ENCODE results near the gene ALAS1.
"Not testable (repeated sequence)": the region's sequence is repeated elsewhere in the genome, so short reads cannot be mapped to it uniquely, and the experiment has no call there.

Gene ALAS1

DNA sequence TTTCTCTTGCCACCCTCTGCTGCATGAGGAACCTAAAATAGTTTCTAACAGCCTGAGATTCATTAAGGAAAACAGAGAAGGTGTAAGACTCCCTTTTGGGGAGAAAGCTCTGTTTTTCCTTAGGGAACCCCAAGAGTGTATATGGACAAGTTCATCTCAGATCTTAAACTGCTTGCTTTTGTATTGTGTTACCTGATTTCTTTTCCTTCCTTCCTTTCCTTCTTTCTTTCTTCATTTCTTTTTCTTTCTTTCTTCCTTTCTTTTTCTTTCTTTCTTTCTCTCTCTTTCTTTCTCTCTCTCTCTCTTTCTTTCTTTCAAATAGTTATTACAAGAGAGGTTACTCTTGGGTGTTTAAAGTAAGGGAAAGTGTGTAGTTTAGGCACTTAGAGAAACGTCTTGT lies 38.5 kb upstream of the ALAS1 start:
- H3K27me3 ChIP-seq (replicated peaks; ENCODE audit: control insufficient read depth, insufficient read depth, low read length, poor library complexity, severe bottlenecking): no peaks in the 10 kb centered on the region
- no peaks in the 10 kb centered on the region for H3K9me3 ChIP-seq (ENCODE audit: control insufficient read depth, low read length)
- H3K4me1 ChIP-seq (ENCODE audit: control insufficient read depth, insufficient read depth, low read length, poor library complexity, severe bottlenecking): peaks cover 4% of the 10 kb centered on the region
- H3K27ac ChIP-seq (ENCODE audit: insufficient read depth, low read length, poor library complexity, severe bottlenecking): no peak overlapping the region
- no peaks in the 10 kb centered on the region for H3K36me3 ChIP-seq (ENCODE audit: control insufficient read depth, insufficient read depth, low read length)
- H3K4me3 ChIP-seq (ENCODE audit: insufficient read depth, low read depth, low read length, poor library complexity, severe bottlenecking): no peak overlapping the region
- no peak for DNase-seq

DNA sequence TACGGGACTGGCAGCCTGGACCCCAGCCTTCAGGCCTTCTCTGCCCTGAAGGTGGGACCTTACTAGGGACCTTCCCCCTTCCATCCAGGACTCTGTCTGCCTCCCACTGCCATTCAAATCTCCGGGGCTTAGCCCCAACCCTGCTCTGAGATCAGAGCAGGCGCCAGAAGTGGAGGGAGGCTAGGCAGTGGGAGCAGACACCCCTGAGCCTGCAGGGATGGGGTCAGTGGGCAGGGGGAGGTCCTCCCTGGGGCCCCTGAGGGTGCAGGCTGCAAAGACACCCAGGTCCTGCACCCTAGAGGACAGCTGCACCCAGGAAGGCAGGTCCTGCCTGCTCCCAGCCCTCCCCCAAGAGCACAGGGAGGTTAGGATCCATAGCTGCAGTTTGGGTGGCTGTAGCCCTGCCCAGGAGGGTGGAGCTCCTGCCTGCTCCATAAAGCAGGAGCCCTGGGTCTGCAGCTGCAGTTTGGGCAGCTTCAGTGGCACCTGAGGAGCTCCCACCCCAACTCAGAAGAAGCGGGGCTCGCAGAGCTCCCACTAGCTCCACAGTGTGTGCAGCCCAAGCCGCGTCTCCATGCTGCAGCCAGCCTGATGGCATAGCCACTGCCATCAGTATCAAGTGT lies 35.6 kb upstream of the ALAS1 start:
- Histone ChIP-seq H3K4me3 (ENCODE audit: insufficient read depth, low read depth, low read length, poor library complexity, severe bottlenecking) (no peak overlapping the region), H3K9me3 (ENCODE audit: control insufficient read depth, low read length) (no peaks in the 10 kb centered on the region), H3K27me3 (replicated peaks; ENCODE audit: control insufficient read depth, insufficient read depth, low read length, poor library complexity, severe bottlenecking) (no peaks in the 10 kb centered on the region), H3K36me3 (ENCODE audit: control insufficient read depth, insufficient read depth, low read length) (no peaks in the 10 kb centered on the region), H3K4me1 (ENCODE audit: control insufficient read depth, insufficient read depth, low read length, poor library complexity, severe bottlenecking) (no peaks in the 10 kb centered on the region), H3K27ac (ENCODE audit: insufficient read depth, low read length, poor library complexity, severe bottlenecking) (no peak overlapping the region)
- DNase-seq: no peak

DNA sequence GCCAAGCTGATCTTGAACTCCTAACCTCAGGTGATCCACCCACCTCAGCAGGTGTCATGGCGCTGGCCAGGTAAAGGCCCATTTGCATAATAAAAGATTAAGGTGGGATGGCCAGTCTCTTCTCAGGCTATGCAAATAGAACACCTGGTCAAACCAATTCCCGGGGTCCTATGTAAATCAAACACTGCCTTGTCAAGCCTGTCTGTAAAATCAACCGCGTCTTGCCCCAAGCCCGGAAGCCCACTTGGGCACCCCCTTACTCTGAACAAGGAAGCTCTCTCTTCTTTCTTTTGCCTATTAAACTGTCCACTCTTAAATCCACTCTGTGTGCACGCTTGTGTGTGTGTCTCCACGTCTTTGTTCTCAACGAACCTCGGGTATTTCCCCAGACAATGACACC lies 30.7 kb upstream of the ALAS1 start:
- no peaks in the 10 kb centered on the region for H3K9me3 ChIP-seq (ENCODE audit: control insufficient read depth, low read length)
- no peaks in the 10 kb centered on the region for H3K4me1 ChIP-seq (ENCODE audit: control insufficient read depth, insufficient read depth, low read length, poor library complexity, severe bottlenecking)
- no peak overlapping the region for H3K27ac ChIP-seq (ENCODE audit: insufficient read depth, low read length, poor library complexity, severe bottlenecking)

DNA sequence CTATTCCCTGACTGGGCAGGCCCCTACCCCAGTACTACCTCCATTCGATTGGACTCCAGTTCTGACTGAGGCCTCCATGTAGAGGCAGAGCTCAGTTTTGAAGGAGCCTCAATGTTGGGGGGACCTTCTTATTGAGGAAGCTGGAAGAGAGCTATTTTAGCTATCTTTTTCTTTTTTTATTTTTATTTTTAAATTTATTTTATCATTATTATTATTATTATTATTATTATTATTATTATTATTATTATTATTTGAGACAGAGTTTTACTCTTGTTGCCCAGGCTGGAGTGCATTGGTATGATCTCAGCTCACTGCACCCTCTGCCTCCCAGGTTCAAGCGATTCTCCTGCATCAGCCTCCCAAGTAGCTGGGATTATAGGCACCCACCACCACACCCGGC lies 27.7 kb upstream of the ALAS1 start:
- not testable (repeated sequence) for H3K36me3 ChIP-seq (ENCODE audit: control insufficient read depth, insufficient read depth, low read length); H3K4me3 ChIP-seq (ENCODE audit: insufficient read depth, low read depth, low read length, poor library complexity, severe bottlenecking); DNase-seq; H3K4me1 ChIP-seq (ENCODE audit: control insufficient read depth, insufficient read depth, low read length, poor library complexity, severe bottlenecking); H3K9me3 ChIP-seq (ENCODE audit: control insufficient read depth, low read length); H3K27me3 ChIP-seq (replicated peaks; ENCODE audit: control insufficient read depth, insufficient read depth, low read length, poor library complexity, severe bottlenecking); H3K27ac ChIP-seq (ENCODE audit: insufficient read depth, low read length, poor library complexity, severe bottlenecking)

More for the DNA sequence above, 30.7 kb upstream of the ALAS1 start:
- Histone ChIP-seq H3K27me3 (replicated peaks; ENCODE audit: control insufficient read depth, insufficient read depth, low read length, poor library complexity, severe bottlenecking) (no peaks in the 10 kb centered on the region), H3K4me3 (ENCODE audit: insufficient read depth, low read depth, low read length, poor library complexity, severe bottlenecking) (no peak overlapping the region), H3K36me3 (ENCODE audit: control insufficient read depth, insufficient read depth, low read length) (no peaks in the 10 kb centered on the region)
- no peak for DNase-seq

DNA sequence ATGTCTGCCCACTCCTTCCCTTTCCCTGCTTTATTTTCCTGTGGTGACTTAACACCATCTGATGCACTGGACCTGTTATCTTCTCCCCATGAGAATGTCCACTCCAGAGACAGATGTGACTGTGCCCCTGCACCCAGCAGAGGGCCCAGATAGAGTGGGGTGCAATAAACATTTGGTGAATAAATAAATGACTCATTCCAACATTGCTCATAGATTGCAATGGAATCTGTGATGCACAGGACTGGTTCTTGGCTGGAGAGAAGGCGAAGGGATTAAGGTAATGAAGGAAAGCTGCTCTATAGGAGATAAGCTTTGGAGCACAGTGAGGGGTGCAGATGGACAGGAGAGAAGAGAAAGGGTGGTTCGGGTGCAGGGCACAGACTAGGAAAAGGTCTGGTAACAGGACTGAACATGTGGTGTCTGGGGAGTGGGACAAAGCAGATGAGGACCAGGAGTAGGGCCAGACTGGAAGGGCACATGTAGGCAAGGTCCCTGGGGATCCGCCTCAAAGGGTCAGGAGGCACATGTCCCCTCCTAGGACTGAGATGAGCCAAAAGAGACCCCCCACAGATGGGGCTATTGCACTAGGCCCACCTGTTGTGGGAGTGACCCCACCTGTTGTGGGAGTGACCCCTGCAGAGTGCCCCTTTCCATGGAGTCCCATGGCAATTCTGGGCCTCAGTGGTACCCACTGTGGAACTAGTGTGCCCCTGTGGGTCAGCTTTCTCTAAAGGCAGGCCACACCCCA lies 26.3 kb upstream of the ALAS1 start:
- no peaks in the 10 kb centered on the region for H3K27me3 ChIP-seq (replicated peaks; ENCODE audit: control insufficient read depth, insufficient read depth, low read length, poor library complexity, severe bottlenecking)
- H3K4me1 ChIP-seq (ENCODE audit: control insufficient read depth, insufficient read depth, low read length, poor library complexity, severe bottlenecking): no peaks in the 10 kb centered on the region
- no peaks in the 10 kb centered on the region for H3K9me3 ChIP-seq (ENCODE audit: control insufficient read depth, low read length)
- no peak overlapping the region for H3K4me3 ChIP-seq (ENCODE audit: insufficient read depth, low read depth, low read length, poor library complexity, severe bottlenecking)
- H3K36me3 ChIP-seq (ENCODE audit: control insufficient read depth, insufficient read depth, low read length): no peaks in the 10 kb centered on the region
- no peak overlapping the region for H3K27ac ChIP-seq (ENCODE audit: insufficient read depth, low read length, poor library complexity, severe bottlenecking)
- no peak for DNase-seq

DNA sequence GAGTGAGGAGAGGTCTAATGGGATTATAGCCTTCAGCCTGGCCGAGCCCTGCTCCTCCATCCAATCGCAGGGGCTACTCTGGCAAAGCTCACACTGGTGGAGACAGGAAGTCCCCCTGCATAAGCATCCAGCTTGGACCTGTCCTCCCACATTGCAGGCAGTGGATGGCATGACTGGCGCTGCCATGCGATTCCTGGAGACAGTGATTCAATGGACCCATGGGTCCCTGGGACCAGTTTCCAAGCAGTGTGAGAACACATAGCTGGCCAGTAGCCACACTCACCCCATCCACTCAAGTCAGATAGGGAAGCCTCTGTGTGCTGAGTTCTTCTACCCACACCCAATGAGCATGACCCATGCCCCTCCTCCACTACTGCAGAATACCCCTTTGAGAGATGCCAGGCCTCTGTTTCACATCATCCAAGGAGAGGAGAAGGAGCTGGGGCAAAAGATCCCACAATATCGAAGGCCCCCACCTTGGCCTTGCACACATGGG lies 25.6 kb upstream of the ALAS1 start:
- no peak overlapping the region for H3K4me3 ChIP-seq (ENCODE audit: insufficient read depth, low read depth, low read length, poor library complexity, severe bottlenecking)

DNA sequence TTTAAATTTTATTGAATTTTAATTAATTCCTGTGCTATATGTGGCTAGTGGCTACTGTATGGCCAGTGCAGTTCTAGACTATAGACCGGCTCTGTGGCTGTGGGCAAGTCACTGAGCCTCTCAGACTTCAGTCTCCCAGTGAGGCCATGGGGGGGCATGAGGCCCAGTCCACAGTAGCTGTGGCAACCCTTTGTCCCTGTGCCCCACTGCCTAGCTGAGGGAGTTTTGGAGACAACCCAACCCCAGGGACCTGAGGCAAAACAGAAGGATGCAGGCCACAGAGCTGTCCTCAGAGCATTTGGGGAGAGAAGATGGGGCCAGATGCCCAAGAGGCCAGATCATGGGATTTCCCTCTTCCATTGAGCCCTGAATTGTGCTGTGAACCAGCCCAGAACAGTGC lies 24.9 kb upstream of the ALAS1 start:
- Histone ChIP-seq H3K36me3 (ENCODE audit: control insufficient read depth, insufficient read depth, low read length) (no peaks in the 10 kb centered on the region), H3K27me3 (replicated peaks; ENCODE audit: control insufficient read depth, insufficient read depth, low read length, poor library complexity, severe bottlenecking) (no peaks in the 10 kb centered on the region), H3K4me3 (ENCODE audit: insufficient read depth, low read depth, low read length, poor library complexity, severe bottlenecking) (no peak overlapping the region), H3K4me1 (ENCODE audit: control insufficient read depth, insufficient read depth, low read length, poor library complexity, severe bottlenecking) (no peaks in the 10 kb centered on the region), H3K9me3 (ENCODE audit: control insufficient read depth, low read length) (no peaks in the 10 kb centered on the region), H3K27ac (ENCODE audit: insufficient read depth, low read length, poor library complexity, severe bottlenecking) (no peak overlapping the region)
- no peak for DNase-seq

More for the DNA sequence above, 25.6 kb upstream of the ALAS1 start:
- no peaks in the 10 kb centered on the region for H3K9me3 ChIP-seq (ENCODE audit: control insufficient read depth, low read length)
- no peaks in the 10 kb centered on the region for H3K27me3 ChIP-seq (replicated peaks; ENCODE audit: control insufficient read depth, insufficient read depth, low read length, poor library complexity, severe bottlenecking)
- no peak for DNase-seq
- H3K27ac ChIP-seq (ENCODE audit: insufficient read depth, low read length, poor library complexity, severe bottlenecking): no peak overlapping the region
- H3K36me3 ChIP-seq (ENCODE audit: control insufficient read depth, insufficient read depth, low read length): no peaks in the 10 kb centered on the region
- no peaks in the 10 kb centered on the region for H3K4me1 ChIP-seq (ENCODE audit: control insufficient read depth, insufficient read depth, low read length, poor library complexity, severe bottlenecking)

DNA sequence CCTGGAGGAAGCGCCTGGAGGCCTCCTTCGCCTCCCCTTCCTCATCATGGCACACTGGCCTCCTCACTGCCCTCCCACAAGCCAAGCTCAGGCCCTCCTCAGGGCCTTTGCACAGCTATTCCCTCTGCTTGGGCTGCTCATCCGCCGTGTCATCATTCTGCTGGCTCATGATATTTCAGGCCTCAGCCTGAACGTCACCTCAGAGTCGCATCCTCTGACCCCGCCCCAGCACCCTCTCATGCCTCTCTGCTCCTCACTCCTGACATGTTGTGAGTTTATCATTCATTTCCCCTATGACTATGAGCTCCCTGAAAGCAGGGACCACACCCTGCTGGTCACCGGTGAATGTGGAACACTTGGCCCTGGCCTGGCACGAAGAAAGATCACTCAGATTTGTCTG lies 23.1 kb upstream of the ALAS1 start:
- H3K9me3 ChIP-seq (ENCODE audit: control insufficient read depth, low read length): no peaks in the 10 kb centered on the region
- H3K4me3 ChIP-seq (ENCODE audit: insufficient read depth, low read depth, low read length, poor library complexity, severe bottlenecking): no peak overlapping the region
- no peaks in the 10 kb centered on the region for H3K27me3 ChIP-seq (replicated peaks; ENCODE audit: control insufficient read depth, insufficient read depth, low read length, poor library complexity, severe bottlenecking)
- no peaks in the 10 kb centered on the region for H3K36me3 ChIP-seq (ENCODE audit: control insufficient read depth, insufficient read depth, low read length)
- H3K4me1 ChIP-seq (ENCODE audit: control insufficient read depth, insufficient read depth, low read length, poor library complexity, severe bottlenecking): no peaks in the 10 kb centered on the region
- no peak for DNase-seq
- no peak overlapping the region for H3K27ac ChIP-seq (ENCODE audit: insufficient read depth, low read length, poor library complexity, severe bottlenecking)

DNA sequence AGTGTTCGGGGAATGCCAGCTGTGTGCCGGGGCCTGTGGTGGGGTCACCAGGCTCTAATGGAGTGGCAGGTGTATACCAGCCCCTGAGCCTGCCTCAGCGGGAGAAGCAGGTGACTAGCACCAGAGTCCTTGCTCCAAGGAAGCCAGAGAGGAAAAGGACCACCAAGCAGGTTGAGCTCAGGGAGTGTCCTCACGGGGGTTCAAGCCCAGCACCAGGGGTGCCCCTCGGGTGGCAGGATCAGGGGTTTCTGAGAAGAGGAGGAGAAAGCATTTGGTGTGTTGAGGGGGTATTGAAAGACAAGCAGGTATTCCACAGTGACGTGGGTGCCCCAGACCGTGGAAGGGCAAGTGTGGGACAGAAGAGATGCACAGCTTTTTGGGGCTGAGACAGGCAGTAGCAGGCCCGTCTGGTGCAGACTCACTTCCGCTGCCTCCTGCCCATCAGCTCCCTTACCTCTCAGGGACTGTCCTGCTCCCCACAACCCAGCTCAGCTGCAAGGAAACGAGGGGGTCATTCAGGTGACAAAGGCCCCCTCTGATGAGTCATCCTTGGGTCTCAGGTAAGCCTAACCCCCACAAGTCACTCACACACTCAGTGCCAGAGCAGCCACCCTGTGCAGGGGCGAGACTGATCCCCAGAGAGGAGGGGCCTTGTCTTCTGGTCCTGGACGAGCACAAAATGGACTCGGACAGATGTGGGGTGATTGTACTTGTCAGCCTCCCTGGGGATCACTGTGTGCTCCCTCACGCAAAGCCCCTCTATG lies 22.4 kb upstream of the ALAS1 start:
- no peak overlapping the region for H3K4me3 ChIP-seq (ENCODE audit: insufficient read depth, low read depth, low read length, poor library complexity, severe bottlenecking)
- DNase-seq: no peak

More for the DNA sequence above, 22.4 kb upstream of the ALAS1 start:
- H3K36me3 ChIP-seq (ENCODE audit: control insufficient read depth, insufficient read depth, low read length): no peaks in the 10 kb centered on the region
- H3K9me3 ChIP-seq (ENCODE audit: control insufficient read depth, low read length): no peaks in the 10 kb centered on the region
- H3K27me3 ChIP-seq (replicated peaks; ENCODE audit: control insufficient read depth, insufficient read depth, low read length, poor library complexity, severe bottlenecking): no peaks in the 10 kb centered on the region
- H3K4me1 ChIP-seq (ENCODE audit: control insufficient read depth, insufficient read depth, low read length, poor library complexity, severe bottlenecking): no peaks in the 10 kb centered on the region
- no peak overlapping the region for H3K27ac ChIP-seq (ENCODE audit: insufficient read depth, low read length, poor library complexity, severe bottlenecking)

Data from effector memory CD4-positive, alpha-beta T cell (primary cell).